HG03196 (cell line): ENCODE data around the gene WDFY2.
"Not testable (repeated sequence)": the region's sequence is repeated elsewhere in the genome, so short reads cannot be mapped to it uniquely, and the experiment has no call there.

Experiments used
- ATAC-seq: cut with Tn5 transposase; IDR thresholded peaks from one replicate; pipeline ENCODE4 v1.9.1; 2021; ENCODE audit not compliant: unreplicated experiment

The WDFY2 gene

GRCh38 chr13:51583875-51584730, at the start of gene WDFY2:
WDFY2 (plus strand) TSS chr13:51584462; CDS start chr13:51584688, 226 bp downstream.
- peak; percentile 82 for ATAC-seq

GRCh38 chr13:51538591-51539179, 45.6 kb upstream of the WDFY2 start:
- no peak for ATAC-seq

- no peak for ATAC-seq
These were observed 44.4 kb upstream of the WDFY2 start for GRCh38 chr13:51539887-51540286.

- ATAC-seq, result no peak
These were observed 43.2 kb upstream of the WDFY2 start for GRCh38 chr13:51541037-51541436.

- ATAC-seq, result no peak
These were observed 42.4 kb upstream of the WDFY2 start for GRCh38 chr13:51541809-51542258.

- ATAC-seq, result no peak
These were observed 41.7 kb upstream of the WDFY2 start for GRCh38 chr13:51542346-51543242.

GRCh38 chr13:51545446-51545845, 38.8 kb upstream of the WDFY2 start:
- not testable (repeated sequence) for ATAC-seq

GRCh38 chr13:51547425-51548176, 36.7 kb upstream of the WDFY2 start:
- ATAC-seq, result no peak

- no peak for ATAC-seq
These were observed 35.2 kb upstream of the WDFY2 start for GRCh38 chr13:51549050-51549449.

GRCh38 chr13:51549593-51549992, 34.7 kb upstream of the WDFY2 start:
- no peak for ATAC-seq

- no peak for ATAC-seq
These were observed 34.1 kb upstream of the WDFY2 start for GRCh38 chr13:51550151-51550550.

- no peak for ATAC-seq
These were observed 32.8 kb upstream of the WDFY2 start for GRCh38 chr13:51551416-51551815.

- no peak for ATAC-seq
These were observed 32.2 kb upstream of the WDFY2 start for GRCh38 chr13:51552027-51552426.

GRCh38 chr13:51553531-51553930, 30.7 kb upstream of the WDFY2 start:
- ATAC-seq, result no peak

GRCh38 chr13:51556740-51557139, 27.5 kb upstream of the WDFY2 start:
- ATAC-seq, result no peak

- ATAC-seq, result no peak
These were observed 26.8 kb upstream of the WDFY2 start for GRCh38 chr13:51557438-51557837.

GRCh38 chr13:51557875-51558612, 26.2 kb upstream of the WDFY2 start:
- ATAC-seq, result no peak

GRCh38 chr13:51559946-51560735, 24.1 kb upstream of the WDFY2 start:
- ATAC-seq, result no peak

GRCh38 chr13:51562011-51562671, 22.1 kb upstream of the WDFY2 start:
- peak; percentile 80 for ATAC-seq
